ENCODE results near the gene PPY. TPM values are rescaled to one million over a fixed set of nuclear protein-coding genes. Genes with fewer than 3 reads are reported as not detected.
A peak's percentile ranks its signal among the peaks of the same experiment; 100 is the strongest.

PPY gene
- total RNA-seq, 5 donors from 2014 or later (not counting 1 experiment from before 2014, with no cell fraction given), result not detected

DNA sequence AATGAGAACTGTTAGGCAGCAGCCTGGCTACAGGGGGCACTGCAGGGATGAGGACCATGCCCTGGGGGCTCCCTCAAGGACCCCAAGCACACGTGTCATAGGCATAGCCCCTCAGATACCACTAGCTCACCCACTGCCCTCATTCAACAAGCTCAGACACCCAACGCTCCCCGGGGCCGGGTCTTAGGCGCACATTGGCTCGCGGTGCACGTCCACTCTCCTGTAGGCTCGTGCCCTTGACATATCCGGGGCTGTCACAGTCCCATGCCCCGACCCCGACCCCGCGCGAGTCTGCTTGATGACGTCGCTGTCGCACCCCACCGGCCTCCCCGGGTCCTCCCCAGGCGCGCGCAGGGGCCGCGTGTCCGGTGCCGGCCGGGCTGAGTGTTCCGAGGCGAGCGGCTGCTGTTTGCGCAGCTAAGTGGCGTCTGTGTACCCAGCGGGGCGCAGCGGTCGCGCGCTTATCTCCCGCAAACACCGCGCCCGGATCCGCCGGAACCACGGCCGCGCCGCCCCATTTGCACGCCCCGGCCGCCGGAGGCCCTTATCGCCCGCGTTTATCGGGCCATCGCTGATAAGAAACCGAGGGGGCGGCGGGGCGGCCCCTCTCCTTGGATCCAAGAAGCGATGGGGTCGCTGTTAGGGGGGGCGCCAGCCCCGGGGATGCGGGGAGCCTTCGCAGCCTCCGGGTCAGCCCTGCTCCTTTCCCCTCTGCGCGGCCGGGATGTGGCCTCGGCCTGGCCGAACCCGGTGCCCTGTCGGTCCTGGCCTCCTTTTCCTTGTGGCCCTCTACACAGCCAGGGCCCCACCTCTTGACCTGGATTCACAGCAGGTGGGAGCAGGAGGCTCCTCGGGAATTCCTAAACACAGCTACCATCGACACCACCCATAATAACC lies 41.5 kb upstream of the PPY start:
- CTCF ChIA-PET, result no interaction called here
- H3K4me1 Mint-ChIP-seq, result peaks cover 0 to 8% (median 0%) of the 10 kb centered on the region in 3 donors
- Histone ChIP-seq H3K9me3 (no peaks in the 10 kb centered on the region), H3K4me1 (ENCODE audit: control insufficient read depth in 1 of 2, extremely low read depth in 1 of 2, insufficient read depth in 2 of 2, low read length in 2 of 2) (peaks cover 0 to 15% of the 10 kb centered on the region in 2 experiments), H3K27ac (ENCODE audit: low read length) (no peak overlapping the region), H3K27me3 (replicated peaks in 1 of 2; ENCODE audit: control insufficient read depth in 2 of 2, extremely low read depth in 1 of 2, insufficient read depth in 2 of 2, low read length in 1 of 2) (peaks cover 15 to 52% of the 10 kb centered on the region in 2 experiments), H3K36me3 (ENCODE audit: control insufficient read depth in 2 of 2, extremely low read depth in 1 of 2, insufficient read depth in 1 of 2, low read length in 1 of 2) (no peaks in the 10 kb centered on the region), H3K4me3 (ENCODE audit: control insufficient read depth in 1 of 2, extremely low read depth in 1 of 2, low read length in 1 of 2) (peak overlapping the region in 1 of 2 donors; percentile 11)
- POLR2A ChIA-PET, result interaction anchor here in 1 of 2 donors (0.7 kb wide), 1 partner anchor 59 kb away, joined by 3 read pairs; no protein-coding TSS in a partner anchor
- no peak overlapping the region for H3K27ac Mint-ChIP-seq
- DNase-seq, result peak in 2 of 35 experiments; percentile 16 to 17
- ATAC-seq (replicated peaks in 1 of 4), result peak; percentile 35 to 67 (median 42)
- peak overlapping the region; percentile 31 to 39 (median 32) for H3K4me3 Mint-ChIP-seq
- WGBS (ENCODE audit: insufficient coverage), result 7% methylated on average over 78 of the region's 78 CpGs
- no peaks in the 10 kb centered on the region for H3K36me3 Mint-ChIP-seq
- H3K9me3 Mint-ChIP-seq, result no peaks in the 10 kb centered on the region
- peaks cover 30 to 69% of the 10 kb centered on the region in 2 donors for H3K27me3 Mint-ChIP-seq

DNA sequence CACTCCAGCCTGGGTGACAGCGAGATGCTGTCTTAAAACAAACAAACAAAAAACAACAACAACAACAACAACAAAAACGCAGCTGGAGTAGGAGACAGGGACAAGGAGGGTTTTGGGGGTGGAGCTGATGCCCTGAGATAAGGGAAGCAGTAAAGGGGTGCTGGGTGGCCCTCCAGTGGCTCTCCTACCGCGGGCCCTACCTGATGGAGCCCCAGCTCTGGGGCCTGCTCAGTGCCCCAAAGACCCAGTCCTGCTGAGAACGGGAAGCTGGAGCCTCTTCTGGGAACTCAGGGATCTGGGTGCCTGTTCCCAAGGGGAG lies 40.9 kb upstream of the PPY start:
- Histone ChIP-seq H3K9me3 (no peaks in the 10 kb centered on the region), H3K4me3 (ENCODE audit: control insufficient read depth in 1 of 2, extremely low read depth in 1 of 2, low read length in 1 of 2) (no peak overlapping the region), H3K27ac (ENCODE audit: low read length) (no peak overlapping the region), H3K4me1 (ENCODE audit: control insufficient read depth in 1 of 2, extremely low read depth in 1 of 2, insufficient read depth in 2 of 2, low read length in 2 of 2) (peaks cover 0 to 15% of the 10 kb centered on the region in 2 experiments), H3K27me3 (replicated peaks in 1 of 2; ENCODE audit: control insufficient read depth in 2 of 2, extremely low read depth in 1 of 2, insufficient read depth in 2 of 2, low read length in 1 of 2) (peaks cover 15 to 52% of the 10 kb centered on the region in 2 experiments), H3K36me3 (ENCODE audit: control insufficient read depth in 2 of 2, extremely low read depth in 1 of 2, insufficient read depth in 1 of 2, low read length in 1 of 2) (no peaks in the 10 kb centered on the region)
- Mint-ChIP-seq H3K36me3 (no peaks in the 10 kb centered on the region), H3K27ac (no peak overlapping the region), H3K9me3 (no peaks in the 10 kb centered on the region), H3K4me3 (peak overlapping the region; percentile 30 to 39 (median 31)), H3K27me3 (peaks cover 26 to 65% of the 10 kb centered on the region in 2 donors), H3K4me1 (peaks cover 0 to 8% (median 0%) of the 10 kb centered on the region in 3 donors)
- POLR2A ChIA-PET, result interaction anchor here in 1 of 2 donors (0.7 kb wide), 1 partner anchor 58 kb away, joined by 3 read pairs; no protein-coding TSS in a partner anchor
- DNase-seq (no peak), ATAC-seq (replicated peaks in 1 of 4) (no peak)
- 10% methylated on average over 3 of the region's 5 CpGs for WGBS (ENCODE audit: insufficient coverage)
- CTCF ChIA-PET, result no interaction called here

DNA sequence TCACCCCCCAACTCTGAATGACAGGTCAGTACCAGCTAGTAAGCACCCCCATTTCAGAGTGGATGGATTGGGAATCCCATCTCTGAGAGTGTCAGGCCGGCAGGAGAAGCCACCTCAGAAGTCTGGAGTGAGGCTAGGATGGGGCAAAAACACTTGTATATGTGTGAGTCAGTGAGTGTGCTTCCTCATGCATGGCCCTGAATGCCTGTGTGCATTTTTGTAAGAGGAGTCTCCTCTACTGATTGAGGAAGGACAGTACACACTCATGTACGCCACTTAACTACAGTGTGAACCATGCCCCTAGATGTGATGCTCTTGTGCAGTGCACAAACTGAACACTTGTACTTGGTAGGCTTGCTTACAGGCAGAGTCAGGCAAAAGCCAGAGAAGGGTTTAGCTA lies 39.9 kb upstream of the PPY start:
- no peak overlapping the region for H3K4me3 ChIP-seq (ENCODE audit: control insufficient read depth in 1 of 2, extremely low read depth in 1 of 2, low read length in 1 of 2)
- peaks cover 13 to 52% of the 10 kb centered on the region in 2 experiments for H3K27me3 ChIP-seq (replicated peaks in 1 of 2; ENCODE audit: control insufficient read depth in 2 of 2, extremely low read depth in 1 of 2, insufficient read depth in 2 of 2, low read length in 1 of 2)
- no peaks in the 10 kb centered on the region for H3K9me3 ChIP-seq
- no peaks in the 10 kb centered on the region for H3K36me3 ChIP-seq (ENCODE audit: control insufficient read depth in 2 of 2, extremely low read depth in 1 of 2, insufficient read depth in 1 of 2, low read length in 1 of 2)
- Mint-ChIP-seq H3K4me3 (no peak overlapping the region), H3K27ac (peak overlapping the region in 1 of 2 donors; percentile 33), H3K27me3 (peaks cover 29 to 60% of the 10 kb centered on the region in 2 donors), H3K4me1 (peaks cover 0 to 8% (median 0%) of the 10 kb centered on the region in 3 donors), H3K9me3 (no peaks in the 10 kb centered on the region), H3K36me3 (no peaks in the 10 kb centered on the region)
- CTCF ChIA-PET, result no interaction called here
- POLR2A ChIA-PET, result no interaction called here
- no peak for ATAC-seq (replicated peaks in 1 of 4)
- 100% methylated on average over 1 of the region's 2 CpGs for WGBS (ENCODE audit: insufficient coverage)
- H3K27ac ChIP-seq (ENCODE audit: low read length), result no peak overlapping the region
- no peak for DNase-seq
- H3K4me1 ChIP-seq (ENCODE audit: control insufficient read depth in 1 of 2, extremely low read depth in 1 of 2, insufficient read depth in 2 of 2, low read length in 2 of 2), result peaks cover 0 to 15% of the 10 kb centered on the region in 2 experiments

DNA sequence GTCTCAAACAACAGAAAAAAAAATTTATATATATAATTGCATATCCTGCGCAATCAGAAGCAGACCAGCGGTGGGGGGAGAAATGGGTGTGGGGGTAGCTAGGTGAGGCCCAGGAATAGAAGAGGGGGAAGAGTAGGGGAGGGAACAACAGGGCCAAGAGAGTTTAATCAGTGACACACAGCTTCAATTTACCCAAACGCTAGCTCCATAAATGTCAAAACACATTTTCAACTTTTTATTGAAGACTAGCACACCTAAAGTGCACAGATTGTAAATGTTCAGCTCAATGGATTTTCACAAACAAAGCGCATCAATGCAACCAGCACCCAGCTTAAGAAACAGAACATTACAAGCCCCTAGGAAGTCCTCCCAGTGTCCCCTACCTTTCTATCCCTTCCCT lies 37.4 kb upstream of the PPY start:
- CTCF ChIA-PET, result interaction anchor here (0.6 to 0.7 kb wide), 3 partner anchors 19 to 257 kb away, joined by 3 read pairs; no protein-coding TSS in a partner anchor
- Mint-ChIP-seq H3K27me3 (peaks cover 22 to 42% of the 10 kb centered on the region in 2 donors), H3K9me3 (no peaks in the 10 kb centered on the region), H3K27ac (no peak overlapping the region), H3K36me3 (no peaks in the 10 kb centered on the region), H3K4me3 (no peak overlapping the region), H3K4me1 (peaks cover 0 to 5% (median 0%) of the 10 kb centered on the region in 3 donors)
- POLR2A ChIA-PET, result no interaction called here
- Histone ChIP-seq H3K4me1 (ENCODE audit: control insufficient read depth in 1 of 2, extremely low read depth in 1 of 2, insufficient read depth in 2 of 2, low read length in 2 of 2) (peaks cover 0 to 15% of the 10 kb centered on the region in 2 experiments), H3K36me3 (ENCODE audit: control insufficient read depth in 2 of 2, extremely low read depth in 1 of 2, insufficient read depth in 1 of 2, low read length in 1 of 2) (no peaks in the 10 kb centered on the region), H3K4me3 (ENCODE audit: control insufficient read depth in 1 of 2, extremely low read depth in 1 of 2, low read length in 1 of 2) (no peak overlapping the region), H3K9me3 (no peaks in the 10 kb centered on the region), H3K27ac (ENCODE audit: low read length) (no peak overlapping the region), H3K27me3 (replicated peaks in 1 of 2; ENCODE audit: control insufficient read depth in 2 of 2, extremely low read depth in 1 of 2, insufficient read depth in 2 of 2, low read length in 1 of 2) (peaks cover 10 to 47% of the 10 kb centered on the region in 2 experiments)
- DNase-seq (no peak), ATAC-seq (replicated peaks in 1 of 4) (no peak)
- WGBS (ENCODE audit: insufficient coverage), result 83% methylated on average over 1 of the region's 4 CpGs

DNA sequence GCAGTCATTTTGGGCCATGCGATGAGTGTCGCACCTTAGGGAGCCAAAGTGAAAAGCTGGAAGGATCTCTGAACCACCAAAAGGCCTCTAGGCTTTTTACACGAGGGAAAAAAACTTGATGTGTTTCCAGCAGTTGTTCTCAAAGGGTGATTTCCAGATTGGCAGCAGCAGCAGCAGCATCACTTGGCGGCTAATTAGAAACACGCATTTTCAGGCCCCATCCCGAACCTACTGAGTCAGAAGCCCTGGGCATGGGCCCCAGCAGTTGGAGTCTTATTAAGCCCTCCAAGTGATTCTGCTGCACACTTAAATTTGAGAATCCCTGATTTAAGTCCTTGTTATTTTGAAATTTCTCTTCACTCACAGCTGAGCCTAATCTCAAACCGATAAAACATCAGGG lies 36.7 kb upstream of the PPY start:
- Histone ChIP-seq H3K4me3 (ENCODE audit: control insufficient read depth in 1 of 2, extremely low read depth in 1 of 2, low read length in 1 of 2) (no peak overlapping the region), H3K4me1 (ENCODE audit: control insufficient read depth in 1 of 2, extremely low read depth in 1 of 2, insufficient read depth in 2 of 2, low read length in 2 of 2) (peaks cover 0 to 10% of the 10 kb centered on the region in 2 experiments), H3K27me3 (replicated peaks in 1 of 2; ENCODE audit: control insufficient read depth in 2 of 2, extremely low read depth in 1 of 2, insufficient read depth in 2 of 2, low read length in 1 of 2) (peaks cover 10 to 46% of the 10 kb centered on the region in 2 experiments), H3K36me3 (ENCODE audit: control insufficient read depth in 2 of 2, extremely low read depth in 1 of 2, insufficient read depth in 1 of 2, low read length in 1 of 2) (no peaks in the 10 kb centered on the region), H3K9me3 (no peaks in the 10 kb centered on the region), H3K27ac (ENCODE audit: low read length) (no peak overlapping the region)
- Mint-ChIP-seq H3K4me3 (no peak overlapping the region), H3K4me1 (peaks cover 0 to 3% (median 0%) of the 10 kb centered on the region in 3 donors), H3K27me3 (peaks cover 25 to 42% of the 10 kb centered on the region in 2 donors), H3K9me3 (no peaks in the 10 kb centered on the region), H3K36me3 (no peaks in the 10 kb centered on the region), H3K27ac (no peak overlapping the region)
- CTCF ChIA-PET, result interaction anchor here in 1 of 2 donors (0.7 kb wide), 1 partner anchor 258 kb away, joined by 3 read pairs; no protein-coding TSS in a partner anchor
- DNase-seq (no peak), ATAC-seq (replicated peaks in 1 of 4) (no peak)
- WGBS (ENCODE audit: insufficient coverage), result 79% methylated on average over 6 of the region's 7 CpGs
- POLR2A ChIA-PET, result no interaction called here

DNA sequence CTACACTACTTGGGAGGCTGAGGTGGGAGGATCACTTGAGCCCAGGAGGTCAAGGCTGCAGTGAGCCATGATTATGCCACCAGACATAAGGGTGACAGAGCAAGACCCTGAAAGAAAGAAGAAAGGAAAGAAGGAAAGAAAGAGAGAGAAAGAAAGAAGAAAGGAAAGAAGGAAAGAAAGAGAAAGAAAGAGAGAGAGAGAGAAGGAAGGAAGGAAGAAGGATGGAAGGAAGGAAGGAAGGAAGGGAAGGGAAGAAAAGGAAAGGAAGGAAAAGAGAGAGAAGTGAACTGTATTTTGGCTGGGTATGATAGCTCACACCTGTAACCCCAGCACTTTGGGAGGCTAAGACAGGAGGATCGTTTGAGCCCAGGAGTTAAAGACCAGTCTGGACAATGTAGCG lies 35.8 kb upstream of the PPY start:
- peaks cover 0 to 1% (median 0%) of the 10 kb centered on the region in 3 donors for H3K4me1 Mint-ChIP-seq
- H3K27me3 Mint-ChIP-seq, result peaks cover 26 to 40% of the 10 kb centered on the region in 2 donors
- Histone ChIP-seq H3K4me1 (ENCODE audit: control insufficient read depth in 1 of 2, extremely low read depth in 1 of 2, insufficient read depth in 2 of 2, low read length in 2 of 2) (peaks cover 0 to under 1% of the 10 kb centered on the region in 2 experiments), H3K9me3 (no peaks in the 10 kb centered on the region), H3K27me3 (replicated peaks in 1 of 2; ENCODE audit: control insufficient read depth in 2 of 2, extremely low read depth in 1 of 2, insufficient read depth in 2 of 2, low read length in 1 of 2) (peaks cover 10 to 40% of the 10 kb centered on the region in 2 experiments), H3K4me3 (ENCODE audit: control insufficient read depth in 1 of 2, extremely low read depth in 1 of 2, low read length in 1 of 2) (no peak overlapping the region), H3K36me3 (ENCODE audit: control insufficient read depth in 2 of 2, extremely low read depth in 1 of 2, insufficient read depth in 1 of 2, low read length in 1 of 2) (no peaks in the 10 kb centered on the region), H3K27ac (ENCODE audit: low read length) (no peak overlapping the region)
- no peaks in the 10 kb centered on the region for H3K36me3 Mint-ChIP-seq
- H3K4me3 Mint-ChIP-seq, result no peak overlapping the region
- no peak for DNase-seq
- no peak overlapping the region for H3K27ac Mint-ChIP-seq
- ChIA-PET CTCF (no interaction called here), POLR2A (no interaction called here)
- no peak for ATAC-seq (replicated peaks in 1 of 4)
- no CpG with 5 or more reads among the region's 2 CpGs for WGBS (ENCODE audit: insufficient coverage)
- H3K9me3 Mint-ChIP-seq, result no peaks in the 10 kb centered on the region
